Stimulated activated effector memory CD8-positive, alpha-beta T cell treated with anti-CD3 and anti-CD28 coated beads, Interleukin-12 subunit alpha, Interleukin-12 subunit beta, amount 100 ng/mL, for 72 hours (primary cell): ENCODE measurements around the gene GSAP.

Source experiments
- ATAC-seq: fragments of 150-1000 bp; cut with Tn5 transposase; 2 replicates; pipeline ENCODE4 v1.10.0; 2021
- DNase-seq, 2 donors: peaks; one replicate each; pipeline ENCODE4 v3.0.0; 2021 to 2022; ENCODE audit warnings: low spot score in 2 of 2
- H3K27ac Mint-ChIP-seq: one replicate; pipeline ENCODE4 v1.8.0; 2022; ENCODE audit warnings: mild to moderate bottlenecking, mixed read lengths
- H3K36me3 Mint-ChIP-seq: one replicate; pipeline ENCODE4 v1.8.0; 2022; ENCODE audit warnings: mild to moderate bottlenecking, mixed read lengths
- H3K4me1 Mint-ChIP-seq: one replicate; pipeline ENCODE4 v1.8.0; 2022; ENCODE audit warnings: mixed read lengths
- H3K4me3 Mint-ChIP-seq: one replicate; pipeline ENCODE4 v1.8.0; 2022; ENCODE audit warnings: mild to moderate bottlenecking, mixed read lengths
- H3K9me3 Mint-ChIP-seq: one replicate; pipeline ENCODE4 v1.8.0; 2022; ENCODE audit warnings: mixed read lengths

Gene GSAP

DNA sequence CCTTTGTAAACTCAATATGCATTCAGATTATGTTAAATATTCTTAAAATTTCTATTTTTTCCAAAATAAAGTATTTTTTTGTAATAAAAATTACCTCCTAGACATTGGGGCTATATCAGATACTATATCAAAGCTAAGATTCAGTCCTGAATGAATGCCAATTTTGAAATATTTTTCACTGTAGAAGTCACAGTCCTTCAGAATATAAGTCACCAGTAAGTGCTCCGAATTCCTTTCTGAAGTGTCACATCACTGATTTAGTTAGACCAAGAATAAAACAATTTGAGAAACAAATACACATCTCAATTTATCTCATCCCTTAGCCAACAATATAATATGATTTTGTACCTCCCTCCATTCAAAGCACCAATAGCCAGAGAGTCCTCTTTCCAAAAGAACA, 33.9 kb upstream of the GSAP start:
- H3K4me3 Mint-ChIP-seq: no peak overlapping the region
- H3K36me3 Mint-ChIP-seq: no peaks in the 10 kb centered on the region
- no peaks in the 10 kb centered on the region for H3K4me1 Mint-ChIP-seq
- no peaks in the 10 kb centered on the region for H3K9me3 Mint-ChIP-seq
- DNase-seq (no peak), ATAC-seq (no peak)
- H3K27ac Mint-ChIP-seq: no peak overlapping the region

DNA sequence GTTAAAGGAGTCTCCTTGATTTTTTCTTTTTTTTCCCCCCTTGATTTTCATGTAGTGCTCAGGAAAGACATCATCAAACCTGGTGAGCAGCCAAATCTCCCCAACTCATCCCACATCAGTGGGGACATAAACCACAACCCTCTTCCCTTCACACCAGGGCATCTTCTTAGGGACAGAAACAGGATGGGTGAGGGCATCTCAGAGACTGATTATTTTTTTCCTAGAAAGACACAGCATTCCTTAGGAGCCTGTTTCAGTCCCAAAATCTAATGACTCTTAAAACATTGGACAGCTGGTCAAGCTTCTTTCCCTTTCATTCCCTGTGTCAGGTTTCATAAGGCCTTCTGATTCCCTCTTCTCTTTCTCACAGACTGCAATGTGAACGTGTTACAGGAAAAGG, 31.5 kb upstream of the GSAP start:
- Mint-ChIP-seq H3K4me1 (no peaks in the 10 kb centered on the region), H3K9me3 (no peaks in the 10 kb centered on the region), H3K4me3 (no peak overlapping the region), H3K36me3 (no peaks in the 10 kb centered on the region), H3K27ac (no peak overlapping the region)
- no peak for DNase-seq
- no peak for ATAC-seq

GRCh38 chr7:77444123-77444522, 28.0 kb upstream of the GSAP start:
- H3K36me3 Mint-ChIP-seq: no peaks in the 10 kb centered on the region
- no peak overlapping the region for H3K27ac Mint-ChIP-seq
- no peaks in the 10 kb centered on the region for H3K4me1 Mint-ChIP-seq
- ATAC-seq (no peak), DNase-seq (no peak)
- no peaks in the 10 kb centered on the region for H3K9me3 Mint-ChIP-seq
- no peak overlapping the region for H3K4me3 Mint-ChIP-seq

- no peak overlapping the region for H3K27ac Mint-ChIP-seq
- DNase-seq (no peak), ATAC-seq (no peak)
- no peak overlapping the region for H3K4me3 Mint-ChIP-seq
- H3K4me1 Mint-ChIP-seq: no peaks in the 10 kb centered on the region
- H3K36me3 Mint-ChIP-seq: no peaks in the 10 kb centered on the region
- H3K9me3 Mint-ChIP-seq: no peaks in the 10 kb centered on the region
Observed at GRCh38 chr7:77443042-77443441, 26.9 kb upstream of the GSAP start.

DNA sequence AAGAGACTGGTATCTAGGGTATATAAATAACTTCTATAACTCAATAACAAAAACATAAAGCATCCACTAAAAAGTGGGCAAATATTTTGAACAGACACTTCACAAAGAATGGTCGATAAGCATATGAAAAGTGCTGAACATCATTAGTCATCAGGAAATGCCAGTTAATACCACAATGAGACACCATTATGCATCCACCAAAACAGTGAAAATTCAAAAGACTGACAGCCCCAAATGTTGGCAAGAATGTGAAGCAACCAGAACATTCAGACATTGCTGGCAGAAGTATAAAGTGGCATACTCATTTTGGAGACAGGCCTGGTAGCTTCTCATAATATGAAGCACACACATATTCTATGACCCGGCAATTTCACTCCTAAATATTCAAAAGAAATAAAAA, 26.5 kb upstream of the GSAP start:
- Mint-ChIP-seq H3K9me3 (no peaks in the 10 kb centered on the region), H3K4me1 (no peaks in the 10 kb centered on the region), H3K4me3 (no peak overlapping the region), H3K36me3 (no peaks in the 10 kb centered on the region), H3K27ac (no peak overlapping the region)
- no peak for DNase-seq
- peak; percentile 55 for ATAC-seq

DNA sequence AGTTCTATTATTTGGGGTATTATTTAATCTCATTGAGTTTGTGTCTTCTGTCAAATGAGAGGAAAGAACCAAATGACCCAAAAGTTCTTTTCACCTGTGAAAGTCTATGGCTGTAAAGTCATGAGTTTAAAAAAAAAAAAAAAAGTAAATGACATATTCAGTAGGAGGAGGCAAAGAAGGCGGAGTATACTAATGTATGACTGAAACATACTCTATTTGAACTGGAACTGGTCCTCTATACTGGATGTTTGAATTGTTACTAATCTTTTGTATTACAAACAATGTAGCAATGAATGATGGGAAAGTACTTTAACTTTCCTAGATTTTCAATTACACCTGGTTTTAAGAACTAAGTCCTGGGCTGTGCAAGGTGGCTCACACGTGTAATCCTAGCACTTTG, 24.9 kb upstream of the GSAP start:
- no peak overlapping the region for H3K27ac Mint-ChIP-seq
- DNase-seq: no peak
- no peaks in the 10 kb centered on the region for H3K36me3 Mint-ChIP-seq
- H3K4me1 Mint-ChIP-seq: no peaks in the 10 kb centered on the region
- ATAC-seq: no peak
- no peaks in the 10 kb centered on the region for H3K9me3 Mint-ChIP-seq
- H3K4me3 Mint-ChIP-seq: no peak overlapping the region

DNA sequence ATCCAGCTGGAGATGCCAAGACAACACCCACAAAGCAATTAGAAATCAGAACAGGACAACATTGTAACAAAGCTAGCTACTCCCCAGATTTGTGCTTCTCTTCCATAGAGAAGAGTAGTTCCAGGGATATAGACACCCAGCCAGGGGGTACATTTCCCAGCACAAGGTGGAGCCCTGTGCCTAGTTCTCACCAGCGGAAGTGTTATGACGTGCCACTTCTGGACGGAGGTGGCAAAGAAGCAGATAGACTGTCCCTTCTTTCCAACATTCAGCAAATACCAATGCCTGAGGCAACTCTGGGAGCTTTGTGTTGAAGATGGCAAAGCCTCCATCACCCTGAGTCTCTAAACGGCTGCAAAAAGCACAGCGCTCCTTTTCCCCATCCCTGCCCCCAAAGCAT, 23.4 kb upstream of the GSAP start:
- Mint-ChIP-seq H3K4me1 (no peaks in the 10 kb centered on the region), H3K4me3 (no peak overlapping the region), H3K36me3 (no peaks in the 10 kb centered on the region), H3K27ac (no peak overlapping the region), H3K9me3 (no peaks in the 10 kb centered on the region)
- ATAC-seq: no peak
- no peak for DNase-seq

DNA sequence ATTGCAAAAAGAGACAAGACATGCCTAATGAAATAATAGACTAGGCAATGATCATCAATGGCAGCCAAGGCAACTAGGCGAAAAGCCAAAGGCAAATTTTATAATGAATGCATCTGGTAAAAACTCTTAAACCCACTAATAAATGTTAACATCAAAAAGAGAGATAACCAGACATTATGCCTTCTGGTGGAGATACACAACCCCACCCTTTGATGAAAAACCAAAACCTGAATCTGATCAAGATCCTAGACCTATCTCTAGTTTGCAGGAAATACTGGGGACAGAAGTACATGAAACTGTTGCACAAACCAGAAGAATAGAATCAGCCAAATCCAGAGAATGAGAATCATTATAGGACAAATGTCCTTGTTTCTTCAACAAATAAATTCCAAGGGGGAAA, 22.0 kb upstream of the GSAP start:
- H3K27ac Mint-ChIP-seq: no peak overlapping the region
- no peaks in the 10 kb centered on the region for H3K9me3 Mint-ChIP-seq
- H3K4me3 Mint-ChIP-seq: no peak overlapping the region
- DNase-seq (no peak), ATAC-seq (no peak)
- no peaks in the 10 kb centered on the region for H3K36me3 Mint-ChIP-seq
- no peaks in the 10 kb centered on the region for H3K4me1 Mint-ChIP-seq

DNA sequence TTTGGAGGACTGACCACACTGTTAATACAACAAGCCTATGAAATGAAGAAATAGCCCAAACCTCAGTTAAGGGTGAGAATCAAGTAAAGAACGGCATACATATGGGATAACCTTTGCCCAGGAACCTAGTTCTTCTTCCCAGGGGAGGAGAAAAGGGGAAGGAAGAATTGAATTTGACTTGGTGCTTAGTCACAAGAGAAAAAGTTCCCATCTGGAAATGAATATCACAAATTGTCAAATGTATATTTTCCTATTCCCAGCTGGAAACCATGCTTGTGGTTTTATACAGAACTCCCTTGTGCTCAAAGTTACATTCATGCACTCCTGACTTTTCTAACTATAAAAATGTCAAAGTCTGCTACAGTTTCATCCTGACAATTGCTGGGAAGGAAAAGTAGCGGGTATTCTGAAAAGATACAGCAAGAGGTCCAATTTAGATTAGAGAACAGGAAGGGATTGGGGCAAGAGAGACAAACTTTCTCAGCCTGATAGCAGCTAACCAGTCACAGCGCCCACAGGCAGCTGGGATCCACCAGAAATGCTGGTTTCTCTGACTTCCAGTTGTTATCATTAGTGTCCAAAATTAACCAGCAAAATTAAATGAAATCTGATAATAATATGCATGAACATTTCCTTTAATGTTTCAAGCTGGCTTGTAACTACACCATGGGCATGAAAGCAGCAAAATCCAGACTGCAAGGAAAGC, 18.6 kb upstream of the GSAP start:
- no peak overlapping the region for H3K27ac Mint-ChIP-seq

DNA sequence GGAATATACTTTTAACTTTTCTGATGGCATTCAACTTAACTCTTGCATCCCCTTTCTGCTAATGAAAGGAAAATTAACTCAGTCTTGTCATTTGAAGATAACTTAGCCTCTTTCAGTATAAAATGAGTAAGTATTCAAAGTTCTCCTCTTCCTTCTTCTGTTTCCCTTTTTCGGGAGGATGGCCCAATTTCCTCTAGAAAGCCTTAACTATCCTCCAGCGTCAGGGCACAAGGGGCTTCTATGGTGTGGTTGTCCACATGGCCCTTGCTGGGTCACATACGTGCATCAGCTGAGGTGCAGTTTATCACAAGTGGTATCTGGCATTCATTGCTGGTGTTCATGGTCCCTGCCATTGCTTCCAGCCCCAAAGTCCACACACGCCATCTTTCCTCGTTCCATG, 17.8 kb upstream of the GSAP start:
- Mint-ChIP-seq H3K4me3 (no peak overlapping the region), H3K4me1 (peaks cover 8% of the 10 kb centered on the region), H3K27ac (no peak overlapping the region), H3K9me3 (no peaks in the 10 kb centered on the region), H3K36me3 (no peaks in the 10 kb centered on the region)
- ATAC-seq: no peak
- DNase-seq: no peak

More for the DNA sequence above, 18.6 kb upstream of the GSAP start:
- H3K4me3 Mint-ChIP-seq: no peak overlapping the region
- no peak for DNase-seq
- ATAC-seq: no peak
- peaks cover under 1% of the 10 kb centered on the region for H3K4me1 Mint-ChIP-seq
- no peaks in the 10 kb centered on the region for H3K9me3 Mint-ChIP-seq
- H3K36me3 Mint-ChIP-seq: no peaks in the 10 kb centered on the region

GRCh38 chr7:77430927-77431326, 14.8 kb upstream of the GSAP start:
- peaks cover 24% of the 10 kb centered on the region for H3K4me1 Mint-ChIP-seq
- no peaks in the 10 kb centered on the region for H3K9me3 Mint-ChIP-seq
- H3K4me3 Mint-ChIP-seq: no peak overlapping the region
- no peaks in the 10 kb centered on the region for H3K36me3 Mint-ChIP-seq
- DNase-seq (no peak), ATAC-seq (no peak)
- no peak overlapping the region for H3K27ac Mint-ChIP-seq

DNA sequence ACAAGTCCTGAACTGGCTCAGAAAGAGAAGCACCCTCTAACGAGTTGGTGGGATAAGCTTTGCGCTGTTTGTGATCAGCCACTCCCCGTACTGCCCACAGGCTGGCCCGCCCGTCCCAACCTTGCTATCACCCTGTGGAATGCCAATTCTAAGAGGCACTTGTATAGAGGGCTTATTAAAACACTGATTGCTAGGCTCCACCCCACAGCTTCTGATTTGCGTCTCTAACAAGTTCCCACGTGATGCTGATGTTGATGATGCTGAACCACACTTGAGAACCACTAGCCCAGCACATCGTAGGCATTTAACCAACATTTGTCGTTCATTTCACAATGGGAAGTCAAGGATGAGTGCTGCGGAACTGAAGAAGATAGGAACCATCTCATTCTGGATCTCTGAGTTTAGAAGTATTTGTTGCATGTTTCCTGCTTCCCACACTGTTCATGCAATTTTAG, 12.7 kb upstream of the GSAP start:
- Mint-ChIP-seq H3K9me3 (no peaks in the 10 kb centered on the region), H3K4me1 (peaks cover 24% of the 10 kb centered on the region), H3K27ac (peak overlapping the region; percentile 88), H3K4me3 (peak overlapping the region; percentile 39), H3K36me3 (no peaks in the 10 kb centered on the region)
- DNase-seq (no peak), ATAC-seq (peak; percentile 70)

GRCh38 chr7:77427996-77428603, 12.0 kb upstream of the GSAP start:
- Mint-ChIP-seq H3K27ac (peak overlapping the region; percentile 88), H3K36me3 (no peaks in the 10 kb centered on the region), H3K4me1 (peaks cover 24% of the 10 kb centered on the region), H3K4me3 (peak overlapping the region; percentile 39), H3K9me3 (no peaks in the 10 kb centered on the region)
- DNase-seq (no peak), ATAC-seq (peak; percentile 82)

- no peak overlapping the region for H3K27ac Mint-ChIP-seq
- ATAC-seq (no peak), DNase-seq (no peak)
- no peak overlapping the region for H3K4me3 Mint-ChIP-seq
- H3K36me3 Mint-ChIP-seq: no peaks in the 10 kb centered on the region
- H3K9me3 Mint-ChIP-seq: no peaks in the 10 kb centered on the region
- H3K4me1 Mint-ChIP-seq: peaks cover 24% of the 10 kb centered on the region
Observed at GRCh38 chr7:77426521-77427051, 10.4 kb upstream of the GSAP start.

GRCh38 chr7:77426052-77426404, 9.9 kb upstream of the GSAP start:
- no peak overlapping the region for H3K4me3 Mint-ChIP-seq
- H3K4me1 Mint-ChIP-seq: peaks cover 24% of the 10 kb centered on the region
- H3K27ac Mint-ChIP-seq: no peak overlapping the region
- H3K9me3 Mint-ChIP-seq: no peaks in the 10 kb centered on the region
- DNase-seq (no peak), ATAC-seq (no peak)
- no peaks in the 10 kb centered on the region for H3K36me3 Mint-ChIP-seq
